GM23338 (cell line): Measurements from ENCODE around the gene NUBP1. TPM values are rescaled to one million over a fixed set of nuclear protein-coding genes. Genes with fewer than 3 reads are reported as not detected.

ENCODE experiments used
- EZH2 ChIP-seq: fragments of 200-600 bp; sonication (generic); IDR thresholded peaks from one replicate; pipeline ENCODE4 v1.8.0; 2017; ENCODE audit warnings: antibody characterized with exemption, mild to moderate bottlenecking, low read depth; ENCODE audit not compliant: unreplicated experiment
- EZH2phosphoT487 ChIP-seq: fragments of 200-600 bp; sonication (generic); IDR thresholded peaks from one replicate; pipeline ENCODE4 v1.8.1; 2018; ENCODE audit warnings: antibody characterized with exemption; ENCODE audit not compliant: unreplicated experiment
- polyA plus RNA-seq: library from polyadenylated mRNA; unstranded; fragments of >200 nt; fragmentation: Nextera tagmentation; extraction: Ambion mirVana; gene quantifications from 2 replicates; pipeline ENCODE4 v1.2.1, GENCODE V29; 2016
- small RNA-seq: library from RNA; depleted of rRNA; stranded (forward); fragments of <200 nt; gene quantifications from one replicate; pipeline ENCODE3, GENCODE V24; 2014; ENCODE audit warnings: low replicate concordance
- total RNA-seq: library from RNA; depleted of rRNA; stranded (reverse); fragments of >200 nt; shearing (Covaris generic); gene quantifications from 2 replicates; pipeline ENCODE4 v1.2.3, GENCODE V29; 2014; rRNA removed
- TF ChIP-seq, protein P1 (sequence below): fragments of 250-450 bp; sonication (Bioruptor Pico); IDR thresholded peaks from 2 replicates; pipeline ENCODE4 v1.5.0; 2020; ENCODE audit warnings: mild to moderate bottlenecking, moderate library complexity
- TF ChIP-seq, protein P2 (sequence below), 2 experiments: fragments of 200-600 bp in 1 of 2; sonication (generic) in 1 of 2; conservative IDR thresholded peaks; 2 replicates each; pipeline versions ENCODE4 v1.5.1 to v1.6.1; 2016 to 2017; ENCODE audit warnings: antibody characterized with exemption in 2 of 2, low read depth in 2 of 2, mild to moderate bottlenecking in 2 of 2, moderate library complexity in 1 of 2

Gene NUBP1
- total and polyA plus RNA-seq, 2 experiments from 2014 or later = 22.8 to 41.2 TPM

DNA sequence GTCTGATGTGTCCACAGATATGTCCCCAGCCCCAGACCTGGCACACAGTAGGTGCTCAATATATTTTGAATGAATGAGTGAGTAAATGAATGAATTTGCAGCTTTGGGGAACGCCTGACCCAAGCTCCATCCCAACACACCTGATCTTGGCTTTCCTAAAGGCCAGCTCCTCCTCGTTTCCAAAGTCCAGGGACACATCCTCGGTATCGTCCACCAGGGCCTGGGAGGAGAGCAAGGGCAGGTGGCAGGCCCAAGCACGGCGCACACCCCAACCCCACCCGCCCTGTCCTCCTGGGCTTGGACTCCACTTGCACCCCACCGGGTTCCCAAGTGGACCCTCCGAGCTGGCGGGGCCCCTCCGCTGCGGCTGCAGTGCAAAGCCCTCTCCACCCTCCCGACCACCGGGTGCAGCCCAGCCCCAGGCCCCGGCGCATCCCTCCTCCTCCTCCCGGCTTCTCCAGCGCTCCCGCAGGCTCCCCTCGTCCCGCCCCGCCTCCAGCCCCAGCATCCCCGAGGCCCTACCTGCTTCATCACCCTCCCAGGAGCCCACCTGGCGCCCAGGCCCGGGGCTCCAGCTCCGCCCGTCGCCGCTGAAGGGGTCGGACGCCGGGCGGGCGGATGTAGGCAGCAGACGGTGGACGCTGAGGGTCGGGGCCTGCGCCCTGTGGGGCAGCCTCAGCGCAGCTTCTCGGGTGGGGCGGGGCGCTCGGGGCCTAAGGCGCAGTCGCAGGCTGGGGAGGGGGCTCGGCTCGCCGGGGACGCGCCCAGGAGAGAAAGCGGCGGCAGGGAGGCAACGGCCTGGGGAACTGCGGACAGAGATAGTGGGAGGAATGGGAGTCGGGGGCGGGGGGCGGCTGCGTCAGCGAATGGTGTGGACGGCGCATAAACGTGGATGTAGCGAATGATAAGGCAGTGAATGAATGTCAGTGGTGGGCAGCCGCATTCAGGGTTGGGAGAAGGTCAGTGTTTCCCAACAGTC lies 74.6 kb downstream of the NUBP1 start, which contains the start of gene TVP23A (continued):
- TF ChIP-seq, protein P1, sequence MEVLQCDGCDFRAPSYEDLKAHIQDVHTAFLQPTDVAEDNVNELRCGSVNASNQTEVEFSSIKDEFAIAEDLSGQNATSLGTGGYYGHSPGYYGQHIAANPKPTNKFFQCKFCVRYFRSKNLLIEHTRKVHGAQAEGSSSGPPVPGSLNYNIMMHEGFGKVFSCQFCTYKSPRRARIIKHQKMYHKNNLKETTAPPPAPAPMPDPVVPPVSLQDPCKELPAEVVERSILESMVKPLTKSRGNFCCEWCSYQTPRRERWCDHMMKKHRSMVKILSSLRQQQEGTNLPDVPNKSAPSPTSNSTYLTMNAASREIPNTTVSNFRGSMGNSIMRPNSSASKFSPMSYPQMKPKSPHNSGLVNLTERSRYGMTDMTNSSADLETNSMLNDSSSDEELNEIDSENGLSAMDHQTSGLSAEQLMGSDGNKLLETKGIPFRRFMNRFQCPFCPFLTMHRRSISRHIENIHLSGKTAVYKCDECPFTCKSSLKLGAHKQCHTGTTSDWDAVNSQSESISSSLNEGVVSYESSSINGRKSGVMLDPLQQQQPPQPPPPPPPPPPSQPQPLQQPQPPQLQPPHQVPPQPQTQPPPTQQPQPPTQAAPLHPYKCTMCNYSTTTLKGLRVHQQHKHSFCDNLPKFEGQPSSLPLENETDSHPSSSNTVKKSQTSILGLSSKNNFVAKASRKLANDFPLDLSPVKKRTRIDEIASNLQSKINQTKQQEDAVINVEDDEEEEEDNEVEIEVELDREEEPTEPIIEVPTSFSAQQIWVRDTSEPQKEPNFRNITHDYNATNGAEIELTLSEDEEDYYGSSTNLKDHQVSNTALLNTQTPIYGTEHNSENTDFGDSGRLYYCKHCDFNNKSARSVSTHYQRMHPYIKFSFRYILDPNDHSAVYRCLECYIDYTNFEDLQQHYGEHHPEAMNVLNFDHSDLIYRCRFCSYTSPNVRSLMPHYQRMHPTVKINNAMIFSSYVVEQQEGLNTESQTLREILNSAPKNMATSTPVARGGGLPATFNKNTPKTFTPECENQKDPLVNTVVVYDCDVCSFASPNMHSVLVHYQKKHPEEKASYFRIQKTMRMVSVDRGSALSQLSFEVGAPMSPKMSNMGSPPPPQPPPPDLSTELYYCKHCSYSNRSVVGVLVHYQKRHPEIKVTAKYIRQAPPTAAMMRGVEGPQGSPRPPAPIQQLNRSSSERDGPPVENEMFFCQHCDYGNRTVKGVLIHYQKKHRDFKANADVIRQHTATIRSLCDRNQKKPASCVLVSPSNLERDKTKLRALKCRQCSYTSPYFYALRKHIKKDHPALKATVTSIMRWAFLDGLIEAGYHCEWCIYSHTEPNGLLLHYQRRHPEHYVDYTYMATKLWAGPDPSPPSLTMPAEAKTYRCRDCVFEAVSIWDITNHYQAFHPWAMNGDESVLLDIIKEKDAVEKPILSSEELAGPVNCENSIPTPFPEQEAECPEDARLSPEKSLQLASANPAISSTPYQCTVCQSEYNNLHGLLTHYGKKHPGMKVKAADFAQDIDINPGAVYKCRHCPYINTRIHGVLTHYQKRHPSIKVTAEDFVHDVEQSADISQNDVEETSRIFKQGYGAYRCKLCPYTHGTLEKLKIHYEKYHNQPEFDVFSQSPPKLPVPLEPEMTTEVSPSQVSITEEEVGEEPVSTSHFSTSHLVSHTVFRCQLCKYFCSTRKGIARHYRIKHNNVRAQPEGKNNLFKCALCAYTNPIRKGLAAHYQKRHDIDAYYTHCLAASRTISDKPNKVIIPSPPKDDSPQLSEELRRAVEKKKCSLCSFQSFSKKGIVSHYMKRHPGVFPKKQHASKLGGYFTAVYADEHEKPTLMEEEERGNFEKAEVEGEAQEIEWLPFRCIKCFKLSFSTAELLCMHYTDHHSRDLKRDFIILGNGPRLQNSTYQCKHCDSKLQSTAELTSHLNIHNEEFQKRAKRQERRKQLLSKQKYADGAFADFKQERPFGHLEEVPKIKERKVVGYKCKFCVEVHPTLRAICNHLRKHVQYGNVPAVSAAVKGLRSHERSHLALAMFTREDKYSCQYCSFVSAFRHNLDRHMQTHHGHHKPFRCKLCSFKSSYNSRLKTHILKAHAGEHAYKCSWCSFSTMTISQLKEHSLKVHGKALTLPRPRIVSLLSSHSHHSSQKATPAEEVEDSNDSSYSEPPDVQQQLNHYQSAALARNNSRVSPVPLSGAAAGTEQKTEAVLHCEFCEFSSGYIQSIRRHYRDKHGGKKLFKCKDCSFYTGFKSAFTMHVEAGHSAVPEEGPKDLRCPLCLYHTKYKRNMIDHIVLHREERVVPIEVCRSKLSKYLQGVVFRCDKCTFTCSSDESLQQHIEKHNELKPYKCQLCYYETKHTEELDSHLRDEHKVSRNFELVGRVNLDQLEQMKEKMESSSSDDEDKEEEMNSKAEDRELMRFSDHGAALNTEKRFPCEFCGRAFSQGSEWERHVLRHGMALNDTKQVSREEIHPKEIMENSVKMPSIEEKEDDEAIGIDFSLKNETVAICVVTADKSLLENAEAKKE (CRISPR knock-in tag) = no peak
- TF ChIP-seq EZH2 = no peak
- TF ChIP-seq EZH2phosphoT487 = no peak
- TF ChIP-seq, protein P2, sequence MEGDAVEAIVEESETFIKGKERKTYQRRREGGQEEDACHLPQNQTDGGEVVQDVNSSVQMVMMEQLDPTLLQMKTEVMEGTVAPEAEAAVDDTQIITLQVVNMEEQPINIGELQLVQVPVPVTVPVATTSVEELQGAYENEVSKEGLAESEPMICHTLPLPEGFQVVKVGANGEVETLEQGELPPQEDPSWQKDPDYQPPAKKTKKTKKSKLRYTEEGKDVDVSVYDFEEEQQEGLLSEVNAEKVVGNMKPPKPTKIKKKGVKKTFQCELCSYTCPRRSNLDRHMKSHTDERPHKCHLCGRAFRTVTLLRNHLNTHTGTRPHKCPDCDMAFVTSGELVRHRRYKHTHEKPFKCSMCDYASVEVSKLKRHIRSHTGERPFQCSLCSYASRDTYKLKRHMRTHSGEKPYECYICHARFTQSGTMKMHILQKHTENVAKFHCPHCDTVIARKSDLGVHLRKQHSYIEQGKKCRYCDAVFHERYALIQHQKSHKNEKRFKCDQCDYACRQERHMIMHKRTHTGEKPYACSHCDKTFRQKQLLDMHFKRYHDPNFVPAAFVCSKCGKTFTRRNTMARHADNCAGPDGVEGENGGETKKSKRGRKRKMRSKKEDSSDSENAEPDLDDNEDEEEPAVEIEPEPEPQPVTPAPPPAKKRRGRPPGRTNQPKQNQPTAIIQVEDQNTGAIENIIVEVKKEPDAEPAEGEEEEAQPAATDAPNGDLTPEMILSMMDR (conservative IDR thresholded peaks at IDR 0.05; ENCODE audit: low read depth in 2 of 2) = no peak

Small RNA genes lying within 50 kb of the gene (small RNA-seq; reads per million reads assigned to genes)
- gene MTND4LP24 = not detected
- gene MTND6P33 = not detected

Other genes starting within 250 kb of the NUBP1 start
- gene EMP2, start 163.2 kb upstream of the NUBP1 start, total RNA-seq = 7.3 and 7.4 TPM in 2 replicates
- gene EMP2, start 163.2 kb upstream of the NUBP1 start, polyA plus RNA-seq = 34.2 and 40.1 TPM in 2 replicates
- gene TEKT5, start 48.9 kb upstream of the NUBP1 start, total RNA-seq = 0.19 and 0.52 TPM in 2 replicates
- not detected in 2 replicates for gene TEKT5, start 48.9 kb upstream of the NUBP1 start, polyA plus RNA-seq
- gene TVP23A, start 75.0 kb downstream of the NUBP1 start, total RNA-seq = 1.6 and 4.5 TPM in 2 replicates
- gene TVP23A, start 75.0 kb downstream of the NUBP1 start, polyA plus RNA-seq = 2.8 and 3.3 TPM in 2 replicates
- 0.10 TPM in 1 of 2 replicates, not detected in the other for gene CIITA, start 133.4 kb downstream of the NUBP1 start, total RNA-seq
- 0.57 and 1.2 TPM in 2 replicates for gene CIITA, start 133.4 kb downstream of the NUBP1 start, polyA plus RNA-seq
- 56.5 and 58.2 TPM in 2 replicates for gene DEXI, start 198.6 kb downstream of the NUBP1 start, total RNA-seq
- 25.7 and 26.5 TPM in 2 replicates for gene DEXI, start 198.6 kb downstream of the NUBP1 start, polyA plus RNA-seq
- gene CLEC16A, start 200.7 kb downstream of the NUBP1 start, total RNA-seq = 17.3 and 24.1 TPM in 2 replicates
- 8.4 and 9.9 TPM in 2 replicates for gene CLEC16A, start 200.7 kb downstream of the NUBP1 start, polyA plus RNA-seq